ENCODE results near the gene GJC1. TPM values are rescaled to one million over a fixed set of nuclear protein-coding genes. Genes with fewer than 3 reads are reported as not detected.

The GJC1 gene
- total RNA-seq, 2 donors from 2014 or later, result 15.4 to 29.0 TPM

- ATAC-seq (ENCODE audit: insufficient number of reproducible peaks, low FRiP score, low read depth), result no peak
- no peaks in the 10 kb centered on the region for H3K9me3 ChIP-seq
- no peak overlapping the region for H3K27ac ChIP-seq
- TF ChIP-seq CTCF (IDR thresholded peaks at IDR 0.05), result no peak
- no peaks in the 10 kb centered on the region for H3K27me3 ChIP-seq (replicated peaks; ENCODE audit: insufficient read depth)
- H3K36me3 ChIP-seq, result no peaks in the 10 kb centered on the region
- H3K4me1 ChIP-seq (ENCODE audit: control insufficient read depth in 1 of 2, low read depth in 2 of 2), result peaks cover 3 to 14% of the 10 kb centered on the region in 2 donors
- DNase-seq (ENCODE audit: low spot score), result no peak
- H3K4me3 ChIP-seq, result no peak overlapping the region
Observed at GRCh38 chr17:44773140-44773539, 56.9 kb downstream of the GJC1 start.

GRCh38 chr17:44772308-44773045 lies 57.6 kb downstream of the GJC1 start:
- ATAC-seq (ENCODE audit: insufficient number of reproducible peaks, low FRiP score, low read depth), result no peak
- no peaks in the 10 kb centered on the region for H3K27me3 ChIP-seq (replicated peaks; ENCODE audit: insufficient read depth)
- TF ChIP-seq CTCF (IDR thresholded peaks at IDR 0.05), result no peak
- H3K4me3 ChIP-seq, result no peak overlapping the region
- peaks cover 3 to 14% of the 10 kb centered on the region in 2 donors for H3K4me1 ChIP-seq (ENCODE audit: control insufficient read depth in 1 of 2, low read depth in 2 of 2)
- no peak for DNase-seq (ENCODE audit: low spot score)
- H3K27ac ChIP-seq, result no peak overlapping the region
- H3K9me3 ChIP-seq, result no peaks in the 10 kb centered on the region
- H3K36me3 ChIP-seq, result no peaks in the 10 kb centered on the region

GRCh38 chr17:44770166-44770925 lies 59.7 kb downstream of the GJC1 start:
- no peak overlapping the region for H3K27ac ChIP-seq
- H3K36me3 ChIP-seq, result no peaks in the 10 kb centered on the region
- no peak overlapping the region for H3K4me3 ChIP-seq
- no peak for TF ChIP-seq CTCF (IDR thresholded peaks at IDR 0.05)
- no peak for ATAC-seq (ENCODE audit: insufficient number of reproducible peaks, low FRiP score, low read depth)
- H3K9me3 ChIP-seq, result no peaks in the 10 kb centered on the region
- no peaks in the 10 kb centered on the region for H3K27me3 ChIP-seq (replicated peaks; ENCODE audit: insufficient read depth)
- H3K4me1 ChIP-seq (ENCODE audit: control insufficient read depth in 1 of 2, low read depth in 2 of 2), result peaks cover 0 to 5% of the 10 kb centered on the region in 2 donors
- DNase-seq (ENCODE audit: low spot score), result no peak

GRCh38 chr17:44769647-44770084 lies 60.4 kb downstream of the GJC1 start:
- Histone ChIP-seq H3K36me3 (no peaks in the 10 kb centered on the region), H3K4me3 (no peak overlapping the region), H3K27ac (no peak overlapping the region), H3K27me3 (replicated peaks; ENCODE audit: insufficient read depth) (no peaks in the 10 kb centered on the region), H3K9me3 (no peaks in the 10 kb centered on the region), H3K4me1 (ENCODE audit: control insufficient read depth in 1 of 2, low read depth in 2 of 2) (no peaks in the 10 kb centered on the region)
- DNase-seq (ENCODE audit: low spot score) (no peak), ATAC-seq (ENCODE audit: insufficient number of reproducible peaks, low FRiP score, low read depth) (no peak)
- TF ChIP-seq CTCF (IDR thresholded peaks at IDR 0.05), result no peak

GRCh38 chr17:44769230-44769629 lies 60.9 kb downstream of the GJC1 start:
- no peak for ATAC-seq (ENCODE audit: insufficient number of reproducible peaks, low FRiP score, low read depth)
- no peaks in the 10 kb centered on the region for H3K9me3 ChIP-seq
- no peaks in the 10 kb centered on the region for H3K36me3 ChIP-seq
- no peak for TF ChIP-seq CTCF (IDR thresholded peaks at IDR 0.05)
- H3K4me3 ChIP-seq, result no peak overlapping the region
- no peaks in the 10 kb centered on the region for H3K27me3 ChIP-seq (replicated peaks; ENCODE audit: insufficient read depth)
- DNase-seq (ENCODE audit: low spot score), result no peak
- no peaks in the 10 kb centered on the region for H3K4me1 ChIP-seq (ENCODE audit: control insufficient read depth in 1 of 2, low read depth in 2 of 2)
- no peak overlapping the region for H3K27ac ChIP-seq
